K562 (cell line): Measurements from ENCODE around the gene SIRT4.

Source experiments
- EZH2 ChIP-seq: IDR thresholded peaks from 2 replicates; pipeline ENCODE4 v1.6.1; 2012; ENCODE audit warnings: low read depth, mild to moderate bottlenecking, inconsistent platforms, low read length, borderline replicate concordance
- POLR2A ChIP-seq: fragments of 450-650 bp; conservative IDR thresholded peaks from 2 replicates; pipeline ENCODE4 v1.6.1; 2016
- PPARD ChIP-seq: fragments of 250-450 bp; sonication (Bioruptor Pico); IDR thresholded peaks from 2 replicates; pipeline ENCODE4 v1.8.0; 2022; ENCODE audit warnings: inconsistent platforms, mild to moderate bottlenecking, moderate library complexity
- TCF7 ChIP-seq: sonication (generic); IDR thresholded peaks from 2 replicates; pipeline ENCODE4 v1.6.1; 2016; ENCODE audit warnings: antibody characterized with exemption, borderline replicate concordance
- TEAD2 ChIP-seq: fragments of 450-650 bp; IDR thresholded peaks from 2 replicates; pipeline ENCODE4 v1.6.1; 2016; ENCODE audit warnings: missing genetic modification characterization, control low read depth, missing compliant biosample characterization

GRCh38 chr12:120346031-120346430 is 43.9 kb downstream of the SIRT4 start:
- TF ChIP-seq POLR2A (no peak), PPARD (CRISPR knock-in tag) (no peak), EZH2 (no peak), TEAD2 (tag) (no peak), TCF7 (no peak)
